K562 (cell line): Measurements from ENCODE around the gene DGCR6L. TPM values are rescaled to one million over a fixed set of nuclear protein-coding genes. Genes with fewer than 3 reads are reported as not detected.

Source experiments
- ADNP ChIP-seq: fragments of 200-800 bp; sonication (Bioruptor generic); IDR thresholded peaks from 2 replicates; pipeline ENCODE4 v1.6.1; 2016; ENCODE audit warnings: missing genetic modification characterization, missing compliant biosample characterization
- ARHGAP35 ChIP-seq: fragments of 450-650 bp; IDR thresholded peaks from 2 replicates; pipeline ENCODE4 v1.6.1; 2018; ENCODE audit not compliant: partially characterized antibody
- ARID2 ChIP-seq: fragments of 450-650 bp; IDR thresholded peaks from 2 replicates; pipeline ENCODE4 v1.6.1; 2017; ENCODE audit warnings: antibody characterized with exemption, mild to moderate bottlenecking
- CEBPG ChIP-seq, 3 experiments: fragments of 200-800 bp in 1 of 3; sonication (Bioruptor generic) in 1 of 3; sonication (generic) in 1 of 3; formaldehyde crosslinking in 1 of 3; IDR thresholded peaks in 2 of 3; conservative IDR thresholded peaks in 1 of 3; 2 replicates each; pipeline versions ENCODE4 v1.6.1 to v1.8.0; 2016 to 2022; ENCODE audit warnings: missing compliant biosample characterization in 2 of 3, missing genetic modification characterization in 2 of 3, mild to moderate bottlenecking in 1 of 3, missing genetic modification reagents in 1 of 3
- ETS2 ChIP-seq: IDR thresholded peaks from 2 replicates; pipeline ENCODE4 v1.6.1; 2016; ENCODE audit warnings: borderline replicate concordance, missing genetic modification characterization, mild to moderate bottlenecking, moderate library complexity, missing compliant biosample characterization; ENCODE audit not compliant: poor library complexity, severe bottlenecking
- EWSR1 ChIP-seq: fragments of 450-650 bp; IDR thresholded peaks from 2 replicates; pipeline ENCODE4 v1.6.1; 2018; ENCODE audit warnings: borderline replicate concordance, mild to moderate bottlenecking, low read depth, moderate library complexity; ENCODE audit not compliant: partially characterized antibody
- KDM2B ChIP-seq: fragments of 250-450 bp; sonication (Bioruptor Pico); IDR thresholded peaks from 2 replicates; pipeline ENCODE4 v1.8.0; 2021; ENCODE audit warnings: mild to moderate bottlenecking, moderate library complexity
- MED1 ChIP-seq: sonication (generic); formaldehyde crosslinking; IDR thresholded peaks from 2 replicates; pipeline ENCODE4 v1.8.1; 2023; ENCODE audit warnings: missing genetic modification reagents, borderline replicate concordance
- NCOR1 ChIP-seq: fragments of 450-650 bp; IDR thresholded peaks from 2 replicates; pipeline ENCODE4 v1.6.1; 2016; ENCODE audit warnings: mild to moderate bottlenecking, moderate library complexity
- NFXL1 ChIP-seq: fragments of 450-650 bp; formaldehyde crosslinking; IDR thresholded peaks from 2 replicates; pipeline ENCODE4 v1.4.0; 2021; ENCODE audit warnings: mild to moderate bottlenecking
- NR2C1 ChIP-seq, 2 experiments: fragments of 450-650 bp; IDR thresholded peaks; 2 replicates each; pipeline ENCODE4 v1.6.1; 2017; ENCODE audit warnings: mild to moderate bottlenecking in 2 of 2, antibody characterized with exemption in 1 of 2, inconsistent platforms in 1 of 2, missing compliant biosample characterization in 1 of 2, missing genetic modification characterization in 1 of 2
- PHB2 ChIP-seq: fragments of 450-650 bp; IDR thresholded peaks from 2 replicates; pipeline ENCODE4 v1.6.1; 2017; ENCODE audit warnings: low read depth
- PHTF2 ChIP-seq: fragments of 250-450 bp; sonication (Bioruptor Pico); IDR thresholded peaks from 2 replicates; pipeline ENCODE4 v1.5.0; 2021; ENCODE audit warnings: mild to moderate bottlenecking
- POLR2A ChIP-seq: fragments of 450-650 bp; conservative IDR thresholded peaks from 2 replicates; pipeline ENCODE4 v1.6.1; 2016
- POLR2AphosphoS2 ChIP-seq: IDR thresholded peaks from 2 replicates; pipeline ENCODE4 v1.6.1; 2012; ENCODE audit warnings: low read length, improper control_type of control experiment
- RB1 ChIP-seq: fragments of 450-650 bp; IDR thresholded peaks from 2 replicates; pipeline ENCODE4 v1.6.1; 2017; ENCODE audit warnings: low read depth, mild to moderate bottlenecking
- SMAD2 ChIP-seq: fragments of 150-350 bp; IDR thresholded peaks from 2 replicates; pipeline ENCODE4 v1.6.1; 2014; ENCODE audit warnings: low read depth, mild to moderate bottlenecking, low read length
- ZKSCAN3 ChIP-seq: fragments of 250-450 bp; sonication (Bioruptor Pico); IDR thresholded peaks from 2 replicates; pipeline ENCODE4 v1.4.0; 2020
- ZNF140 ChIP-seq: fragments of 250-450 bp; sonication (Bioruptor Pico); IDR thresholded peaks from 2 replicates; pipeline ENCODE4 v1.8.0; 2021; ENCODE audit warnings: moderate library complexity, mild to moderate bottlenecking, inconsistent platforms
- ZNF217 ChIP-seq: sonication (generic); formaldehyde crosslinking; IDR thresholded peaks from 2 replicates; pipeline ENCODE4 v1.8.0; 2022; ENCODE audit warnings: mild to moderate bottlenecking, missing genetic modification reagents
- ZNF408 ChIP-seq: fragments of 250-450 bp; sonication (Bioruptor Pico); IDR thresholded peaks from 2 replicates; pipeline ENCODE4 v1.4.0; 2020; ENCODE audit warnings: low read depth, mild to moderate bottlenecking, moderate library complexity
- ZNF609 ChIP-seq: sonication (generic); formaldehyde crosslinking; IDR thresholded peaks from 2 replicates; pipeline ENCODE4 v1.8.1; 2023; ENCODE audit warnings: missing genetic modification reagents, mild to moderate bottlenecking, borderline replicate concordance
- polyA plus RNA-seq, 8 experiments: library from polyadenylated mRNA; depleted of rRNA in 4 of 8; stranded (reverse) in 5 of 8; unstranded in 3 of 8; fragments of >200 nt; fragmentation: Nextera tagmentation in 2 of 8; fragmentation: Illumina TruSeq in 1 of 8; extraction: Ambion mirVana in 2 of 8; extraction: Trizol in 1 of 8; gene quantifications; 2 replicates each; pipeline versions ENCODE4 v1.2.1 to v1.2.3, GENCODE V29; 2011 to 2014; ENCODE audit warnings: inconsistent platforms in 1 of 8, missing spikeins in 1 of 8
- total RNA-seq, 7 experiments: library from RNA; depleted of rRNA in 6 of 7; stranded (reverse); fragments of >200 nt in 6 of 7; fragmentation: Illumina TruSeq in 2 of 7; extraction: Trizol in 2 of 7; gene quantifications; 2 replicates each; pipeline versions ENCODE4 v1.2.1 to v1.2.3, GENCODE V29; 2011 to 2021; ENCODE audit warnings: low replicate concordance in 1 of 7
- TF ChIP-seq, protein P1 (sequence below): fragments of 200-800 bp; sonication (Bioruptor generic); IDR thresholded peaks from 2 replicates; pipeline ENCODE4 v1.6.1; 2017; ENCODE audit warnings: missing genetic modification characterization, missing compliant biosample characterization

The DGCR6L gene
- total and polyA plus RNA-seq, 9 of the 15 experiments (the other 6 are each of a cell fraction or from before 2014, with no cell fraction given), result 3.6 to 151 (median 51.0) TPM

DNA sequence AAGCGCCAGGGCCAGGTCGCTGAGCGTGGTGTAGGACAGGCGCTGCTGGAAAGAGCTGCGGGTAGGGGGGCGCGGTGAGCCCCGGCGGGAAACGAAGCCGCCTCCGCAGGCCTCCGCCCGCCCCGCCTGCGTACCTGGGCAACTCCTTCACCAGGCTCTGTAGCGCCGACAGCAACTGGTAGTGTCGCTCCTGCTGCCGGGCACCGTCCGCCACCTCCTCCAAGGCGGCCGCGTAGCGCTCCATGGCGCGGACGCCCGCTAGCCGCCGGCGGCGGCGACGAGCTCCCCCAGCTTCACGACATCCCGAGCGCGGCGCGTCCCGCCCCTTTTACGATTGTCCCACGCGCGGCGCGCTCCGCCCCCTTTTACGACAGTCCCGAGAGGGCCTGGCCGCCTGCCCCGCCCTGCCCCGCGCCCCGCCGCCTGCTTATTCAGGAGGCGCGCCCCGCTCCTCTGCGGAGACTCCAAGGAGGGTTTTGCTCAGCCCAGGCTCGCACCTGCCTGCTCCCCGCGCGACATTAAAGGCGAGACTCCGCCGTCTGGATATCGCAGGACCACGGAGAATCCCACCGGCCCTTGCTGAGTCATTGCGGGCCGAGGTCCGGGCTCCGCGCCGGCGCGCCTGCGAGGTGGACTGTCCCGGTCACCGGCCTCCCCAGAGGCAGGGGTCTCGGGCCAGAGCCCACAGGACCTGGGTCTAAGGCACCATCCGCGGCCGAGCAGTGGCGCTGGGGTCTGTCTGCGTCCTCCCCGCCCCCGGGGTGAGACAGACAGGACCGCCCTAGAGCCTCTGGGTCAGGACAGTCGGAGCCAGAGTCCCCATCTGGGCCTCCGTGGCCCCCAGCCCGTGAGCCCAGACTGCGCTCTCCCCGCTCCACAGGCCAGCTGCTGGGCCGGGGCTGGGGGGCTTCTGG lies at the start of gene DGCR6L (continued):
- TF ChIP-seq ZNF609 (peak; percentile 96), RB1 (peak; percentile 99), SMAD2 (no peak), ZNF140 (no peak), MED1 (CRISPR knock-in tag) (no peak), EWSR1 (no peak), NR2C1 (IDR thresholded peaks at IDR 0.05) (no peak), NR2C1 (tag; IDR thresholded peaks at IDR 0.05) (no peak), ARID2 (peak; percentile 58; the same call in 1 of the 2 replicates), CEBPG (CRISPR knock-in tag; IDR thresholded peaks at IDR 0.05) (0 out of 2 replicates have a peak, but pooled peaks have one; percentile 2), CEBPG (tag; conservative IDR thresholded peaks at IDR 0.05 in 1 of 2, IDR thresholded peaks at IDR 0.05 in 1 of 2) (no peak), POLR2A (peak; percentile 95), KDM2B (CRISPR knock-in tag) (peak; percentile 99), PHTF2 (no peak), NCOR1 (no peak), ZNF408 (CRISPR knock-in tag) (no peak), ZNF217 (CRISPR knock-in tag) (no peak), POLR2AphosphoS2 (no peak), ETS2 (no peak), NFXL1 (peak; percentile 62; the same call in 1 of the 2 replicates), ADNP (no peak), PHB2 (no peak), ZKSCAN3 (CRISPR knock-in tag) (no peak), ARHGAP35 (no peak)
- TF ChIP-seq, protein P1, sequence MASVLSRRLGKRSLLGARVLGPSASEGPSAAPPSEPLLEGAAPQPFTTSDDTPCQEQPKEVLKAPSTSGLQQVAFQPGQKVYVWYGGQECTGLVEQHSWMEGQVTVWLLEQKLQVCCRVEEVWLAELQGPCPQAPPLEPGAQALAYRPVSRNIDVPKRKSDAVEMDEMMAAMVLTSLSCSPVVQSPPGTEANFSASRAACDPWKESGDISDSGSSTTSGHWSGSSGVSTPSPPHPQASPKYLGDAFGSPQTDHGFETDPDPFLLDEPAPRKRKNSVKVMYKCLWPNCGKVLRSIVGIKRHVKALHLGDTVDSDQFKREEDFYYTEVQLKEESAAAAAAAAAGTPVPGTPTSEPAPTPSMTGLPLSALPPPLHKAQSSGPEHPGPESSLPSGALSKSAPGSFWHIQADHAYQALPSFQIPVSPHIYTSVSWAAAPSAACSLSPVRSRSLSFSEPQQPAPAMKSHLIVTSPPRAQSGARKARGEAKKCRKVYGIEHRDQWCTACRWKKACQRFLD (CRISPR knock-in tag), result peak; percentile 78; the same call in 1 of the 2 replicates
